Stimulated activated naive CD8-positive, alpha-beta T cell treated with anti-CD3 and anti-CD28 coated beads, Interleukin-15, Interleukin-2, amounts not matched to agents 100 ng/mL and 50 ng/mL, for 24 hours (primary cell): ENCODE measurements around the gene METTL21A.

Experiments
- H3K27ac Mint-ChIP-seq: one replicate; pipeline ENCODE4 v1.8.0; 2021; ENCODE audit warnings: mild to moderate bottlenecking, mixed read lengths
- H3K27me3 Mint-ChIP-seq: one replicate; pipeline ENCODE4 v1.8.0; 2021; ENCODE audit warnings: mixed read lengths
- H3K36me3 Mint-ChIP-seq: one replicate; pipeline ENCODE4 v1.8.0; 2021; ENCODE audit warnings: low read depth, mixed read lengths
- H3K4me1 Mint-ChIP-seq: one replicate; pipeline ENCODE4 v1.8.0; 2021; ENCODE audit warnings: low read depth, mixed read lengths
- H3K4me3 Mint-ChIP-seq: one replicate; pipeline ENCODE4 v1.8.0; 2021; ENCODE audit warnings: mild to moderate bottlenecking, mixed read lengths
- H3K9me3 Mint-ChIP-seq: one replicate; pipeline ENCODE4 v1.8.0; 2021; ENCODE audit warnings: mixed read lengths

METTL21A gene

DNA sequence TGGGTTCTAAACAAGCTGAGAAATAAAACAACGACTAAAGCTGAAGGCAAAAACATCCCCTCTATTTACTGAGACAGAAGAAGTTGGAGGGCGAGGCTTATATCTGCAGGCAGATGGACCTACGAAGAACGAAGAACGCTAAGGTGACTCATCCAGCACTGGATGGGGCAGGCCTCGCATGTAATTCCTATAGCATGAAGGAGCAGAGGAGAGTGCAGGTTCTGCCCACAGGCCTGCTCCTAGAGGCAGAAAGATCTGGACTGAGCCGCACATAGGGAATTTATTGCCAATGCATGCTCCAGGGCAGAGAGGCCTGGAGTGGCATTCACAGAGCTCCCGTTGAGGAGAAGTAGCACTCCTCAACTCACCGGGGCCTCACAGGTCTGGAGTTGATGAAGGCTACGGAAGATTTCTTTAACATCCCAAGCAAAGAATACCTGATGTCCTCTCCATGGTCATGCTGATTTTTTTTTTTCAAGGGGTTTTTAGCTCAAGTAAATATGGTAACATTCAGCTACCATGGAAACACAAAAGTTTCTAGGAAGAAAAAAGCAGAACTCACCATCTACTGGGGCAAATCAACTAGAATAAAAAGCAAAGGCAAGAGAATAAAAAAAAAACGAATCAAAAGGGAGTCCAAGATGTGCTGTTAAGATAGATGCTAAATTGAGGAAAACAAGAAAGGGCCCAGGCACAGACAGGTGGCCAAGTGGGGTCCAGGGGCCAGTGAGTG, 10.4 kb upstream of the METTL21A start:
- Mint-ChIP-seq H3K4me1 (peaks cover 12% of the 10 kb centered on the region), H3K27ac (no peak overlapping the region), H3K27me3 (no peaks in the 10 kb centered on the region), H3K4me3 (no peak overlapping the region), H3K9me3 (no peaks in the 10 kb centered on the region), H3K36me3 (no peaks in the 10 kb centered on the region)

DNA sequence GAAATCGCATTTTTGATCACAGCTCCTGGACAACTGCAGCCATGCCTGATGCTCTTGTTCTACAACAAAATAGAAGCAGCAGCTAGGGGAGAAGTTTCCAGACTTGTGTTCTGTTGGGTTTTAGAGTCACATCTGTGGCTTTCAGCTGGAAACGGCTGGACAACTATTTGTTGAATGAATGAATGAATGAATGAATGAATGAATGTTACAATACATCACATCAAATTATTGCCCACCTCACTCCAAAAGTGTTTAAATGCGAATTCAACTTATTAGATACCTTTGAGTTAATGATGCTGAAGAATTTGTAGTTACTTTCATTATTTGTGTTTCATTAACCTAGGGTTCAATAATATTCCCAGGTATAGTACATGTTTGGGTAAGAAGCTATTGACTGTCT, 8.5 kb upstream of the METTL21A start:
- H3K9me3 Mint-ChIP-seq = no peaks in the 10 kb centered on the region
- no peaks in the 10 kb centered on the region for H3K27me3 Mint-ChIP-seq
- no peaks in the 10 kb centered on the region for H3K36me3 Mint-ChIP-seq
- H3K4me1 Mint-ChIP-seq = peaks cover 12% of the 10 kb centered on the region
- no peak overlapping the region for H3K4me3 Mint-ChIP-seq
- H3K27ac Mint-ChIP-seq = no peak overlapping the region

DNA sequence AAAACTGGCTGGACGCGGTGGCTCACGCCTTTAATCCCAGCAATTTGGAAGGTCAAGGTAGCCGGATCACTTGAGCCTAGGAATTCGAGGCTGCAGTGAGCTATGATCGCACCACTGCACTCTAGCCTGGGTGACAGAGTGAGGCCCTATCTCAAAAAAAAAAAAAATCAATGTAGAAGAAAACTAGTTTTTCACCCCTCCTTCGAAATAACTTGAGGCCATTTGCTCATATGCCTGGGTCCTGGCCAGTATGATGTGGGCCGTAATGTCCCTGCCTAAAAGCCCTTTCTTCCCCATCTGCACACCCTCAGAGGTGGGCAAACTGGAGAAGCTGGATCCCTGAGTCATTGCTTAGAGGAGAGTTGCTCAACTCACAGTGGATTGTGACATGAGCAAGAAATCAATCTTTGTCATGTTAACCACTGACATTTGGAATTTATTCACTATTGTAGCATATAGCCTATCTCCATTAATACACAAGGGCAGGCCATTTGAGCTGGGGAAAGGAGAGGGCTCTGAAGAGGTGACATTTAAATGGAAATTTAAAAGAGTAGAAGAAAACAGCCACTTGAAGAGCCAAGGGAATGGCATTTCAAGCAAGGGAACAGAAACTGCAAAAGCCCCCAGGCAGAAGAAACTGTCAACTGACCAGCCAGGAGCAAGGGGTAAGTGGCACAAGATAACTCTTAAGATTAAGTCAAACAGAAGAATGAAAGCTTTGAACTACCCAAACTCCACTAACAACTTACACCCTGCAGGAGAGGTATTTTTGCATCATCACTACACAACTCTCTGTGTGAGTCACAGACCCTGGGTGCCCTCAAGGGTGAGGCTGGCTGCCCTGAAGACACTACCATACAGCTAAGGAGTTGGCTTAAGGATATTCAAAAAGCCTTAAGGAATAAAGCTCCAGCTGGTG, 7.6 kb upstream of the METTL21A start:
- H3K36me3 Mint-ChIP-seq = no peaks in the 10 kb centered on the region
- H3K9me3 Mint-ChIP-seq = no peaks in the 10 kb centered on the region
- no peak overlapping the region for H3K4me3 Mint-ChIP-seq
- no peaks in the 10 kb centered on the region for H3K27me3 Mint-ChIP-seq
- peaks cover 13% of the 10 kb centered on the region for H3K4me1 Mint-ChIP-seq
- H3K27ac Mint-ChIP-seq = peak overlapping the region; percentile 10

DNA sequence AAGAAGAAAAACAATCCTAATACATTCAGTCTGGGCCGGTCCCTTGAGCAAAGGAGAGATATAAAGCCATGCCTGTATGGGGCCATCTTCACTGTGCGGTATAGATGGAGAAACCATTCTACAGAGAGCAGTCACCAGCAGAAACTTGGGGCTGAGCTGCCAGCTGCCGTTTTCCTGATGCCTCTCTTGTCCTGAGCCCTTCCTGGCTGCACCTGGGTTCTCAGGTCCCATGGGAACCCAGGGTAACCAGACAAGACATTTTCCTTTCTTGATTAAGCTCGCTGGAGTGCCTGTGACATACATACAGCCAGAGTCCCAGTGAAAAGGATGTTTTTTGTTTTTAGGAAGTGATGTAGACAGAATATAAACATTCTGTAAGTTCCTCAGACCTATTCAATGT, 5.3 kb upstream of the METTL21A start:
- Mint-ChIP-seq H3K4me1 (peaks cover 26% of the 10 kb centered on the region), H3K36me3 (no peaks in the 10 kb centered on the region), H3K27me3 (no peaks in the 10 kb centered on the region), H3K4me3 (no peak overlapping the region), H3K27ac (no peak overlapping the region), H3K9me3 (no peaks in the 10 kb centered on the region)

- H3K4me3 Mint-ChIP-seq = no peak overlapping the region
- H3K27ac Mint-ChIP-seq = no peak overlapping the region
- peaks cover 27% of the 10 kb centered on the region for H3K4me1 Mint-ChIP-seq
- no peaks in the 10 kb centered on the region for H3K9me3 Mint-ChIP-seq
- no peaks in the 10 kb centered on the region for H3K36me3 Mint-ChIP-seq
- H3K27me3 Mint-ChIP-seq = no peaks in the 10 kb centered on the region
These were observed 4.4 kb upstream of the METTL21A start for GRCh38 chr2:207629553-207629952.

GRCh38 chr2:207624185-207625013, 795 bp downstream of the METTL21A start:
- H3K27ac Mint-ChIP-seq = peak overlapping the region; percentile 87
- peak overlapping the region; percentile 94 for H3K4me3 Mint-ChIP-seq
- no peaks in the 10 kb centered on the region for H3K27me3 Mint-ChIP-seq
- no peaks in the 10 kb centered on the region for H3K9me3 Mint-ChIP-seq
- peaks cover 48% of the 10 kb centered on the region for H3K36me3 Mint-ChIP-seq
- H3K4me1 Mint-ChIP-seq = peaks cover 62% of the 10 kb centered on the region

GRCh38 chr2:207621501-207622039, 3.6 kb downstream of the METTL21A start:
- Mint-ChIP-seq H3K9me3 (no peaks in the 10 kb centered on the region), H3K4me3 (peak overlapping the region; percentile 12), H3K27me3 (no peaks in the 10 kb centered on the region), H3K27ac (peak overlapping the region; percentile 18), H3K36me3 (peaks cover 74% of the 10 kb centered on the region), H3K4me1 (peaks cover 62% of the 10 kb centered on the region)

GRCh38 chr2:207619764-207620203, 5.4 kb downstream of the METTL21A start:
- peak overlapping the region; percentile 50 for H3K27ac Mint-ChIP-seq
- no peaks in the 10 kb centered on the region for H3K27me3 Mint-ChIP-seq
- H3K36me3 Mint-ChIP-seq = peaks cover 84% of the 10 kb centered on the region
- peaks cover 62% of the 10 kb centered on the region for H3K4me1 Mint-ChIP-seq
- no peak overlapping the region for H3K4me3 Mint-ChIP-seq
- H3K9me3 Mint-ChIP-seq = no peaks in the 10 kb centered on the region

GRCh38 chr2:207617011-207617671, 8.1 kb downstream of the METTL21A start:
- Mint-ChIP-seq H3K9me3 (no peaks in the 10 kb centered on the region), H3K27me3 (no peaks in the 10 kb centered on the region), H3K36me3 (peaks cover 83% of the 10 kb centered on the region), H3K4me1 (peaks cover 40% of the 10 kb centered on the region), H3K27ac (peak overlapping the region; percentile 15), H3K4me3 (no peak overlapping the region)

DNA sequence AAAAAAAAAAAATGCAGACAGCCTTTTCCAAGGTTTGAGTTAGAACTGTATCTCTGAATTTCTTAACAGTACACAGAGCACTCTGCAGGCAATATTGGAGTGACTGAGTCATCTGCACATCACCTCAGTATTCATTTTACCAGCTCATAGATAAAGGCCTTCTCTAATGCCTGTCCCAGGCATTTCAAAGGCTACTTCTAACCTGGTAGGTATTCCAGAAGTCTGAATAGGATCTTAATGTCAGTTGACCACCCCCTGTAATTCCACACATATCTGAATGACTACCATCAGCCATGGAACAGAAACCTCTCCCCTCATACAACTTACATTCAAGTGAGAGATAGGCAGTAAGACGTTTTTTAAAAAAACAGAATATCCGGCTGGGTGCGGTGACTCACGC, 9.0 kb downstream of the METTL21A start:
- H3K27me3 Mint-ChIP-seq = no peaks in the 10 kb centered on the region
- peaks cover 75% of the 10 kb centered on the region for H3K36me3 Mint-ChIP-seq
- H3K4me3 Mint-ChIP-seq = no peak overlapping the region

GRCh38 chr2:207614824-207615223, 10.4 kb downstream of the METTL21A start:
- no peak overlapping the region for H3K27ac Mint-ChIP-seq
- H3K36me3 Mint-ChIP-seq = peaks cover 61% of the 10 kb centered on the region
- no peaks in the 10 kb centered on the region for H3K9me3 Mint-ChIP-seq
- H3K4me1 Mint-ChIP-seq = peaks cover 18% of the 10 kb centered on the region
- H3K4me3 Mint-ChIP-seq = no peak overlapping the region
- H3K27me3 Mint-ChIP-seq = no peaks in the 10 kb centered on the region

More for the DNA sequence above, 9.0 kb downstream of the METTL21A start:
- Mint-ChIP-seq H3K9me3 (no peaks in the 10 kb centered on the region), H3K4me1 (peaks cover 31% of the 10 kb centered on the region), H3K27ac (no peak overlapping the region)

DNA sequence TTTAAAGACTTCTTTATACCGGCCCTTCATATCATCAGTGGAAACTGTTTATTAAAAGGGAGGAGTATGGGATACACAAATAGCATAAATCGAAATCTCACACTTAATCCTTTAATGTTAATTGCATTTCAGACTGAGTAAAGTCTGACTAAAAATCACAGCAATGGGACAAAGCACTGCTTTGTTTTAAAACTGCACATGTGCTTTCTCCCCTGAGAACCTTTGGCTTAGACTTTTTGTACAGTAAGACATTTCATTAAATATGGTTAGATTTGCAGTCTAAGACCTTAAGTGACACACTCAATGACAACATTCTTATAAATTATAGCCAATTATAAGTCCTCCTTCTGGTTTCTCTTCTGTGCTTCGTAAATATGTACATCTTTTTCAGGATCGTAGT, 12.5 kb downstream of the METTL21A start:
- Mint-ChIP-seq H3K4me1 (peaks cover 11% of the 10 kb centered on the region), H3K27me3 (no peaks in the 10 kb centered on the region), H3K27ac (no peak overlapping the region), H3K9me3 (no peaks in the 10 kb centered on the region), H3K4me3 (no peak overlapping the region), H3K36me3 (peaks cover 62% of the 10 kb centered on the region)

DNA sequence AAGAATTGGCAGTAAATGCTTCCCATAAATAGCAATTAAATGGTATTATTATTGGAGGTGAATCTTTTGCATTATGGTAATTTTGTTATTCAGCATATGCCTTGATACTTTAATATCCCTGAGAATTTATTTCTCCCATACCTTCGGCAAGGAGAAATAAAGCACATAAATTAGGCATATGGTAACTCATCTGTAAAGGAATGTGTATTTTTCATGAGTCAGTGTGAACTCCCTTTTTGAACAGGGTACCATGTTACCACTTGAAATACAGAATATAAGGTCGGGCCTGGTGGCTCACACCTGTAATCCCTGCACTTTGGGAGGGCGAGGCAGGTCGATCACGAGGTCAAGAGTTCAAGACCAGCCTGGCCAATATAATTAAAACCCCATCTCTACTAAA, 18.4 kb downstream of the METTL21A start:
- no peak overlapping the region for H3K27ac Mint-ChIP-seq
- H3K4me3 Mint-ChIP-seq = no peak overlapping the region
- peaks cover 54% of the 10 kb centered on the region for H3K36me3 Mint-ChIP-seq
- peaks cover 10% of the 10 kb centered on the region for H3K4me1 Mint-ChIP-seq
- H3K27me3 Mint-ChIP-seq = no peaks in the 10 kb centered on the region
- no peaks in the 10 kb centered on the region for H3K9me3 Mint-ChIP-seq

DNA sequence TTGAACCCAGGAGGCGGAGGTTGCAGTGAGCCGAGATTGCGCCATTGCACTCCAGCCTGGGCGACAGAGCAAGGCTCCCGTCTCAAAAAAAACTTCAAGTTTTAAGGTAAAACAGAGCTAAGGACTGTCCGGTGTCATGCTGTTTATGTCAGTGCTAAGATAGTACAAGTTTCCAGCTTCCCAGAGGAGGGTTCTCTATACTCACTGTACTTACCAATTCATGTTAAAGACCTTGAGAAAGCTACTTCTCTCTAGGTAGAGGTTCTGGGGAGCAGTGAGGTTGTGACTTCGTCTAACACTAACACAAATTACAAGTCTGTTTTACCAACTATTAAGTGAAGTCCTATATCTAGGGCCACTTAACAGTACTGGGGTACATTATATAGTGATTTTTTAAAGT, 18.8 kb downstream of the METTL21A start:
- Mint-ChIP-seq H3K9me3 (no peaks in the 10 kb centered on the region), H3K4me3 (no peak overlapping the region)

More for the DNA sequence above, 18.8 kb downstream of the METTL21A start:
- Mint-ChIP-seq H3K4me1 (peaks cover 14% of the 10 kb centered on the region), H3K27ac (no peak overlapping the region), H3K27me3 (no peaks in the 10 kb centered on the region), H3K36me3 (peaks cover 56% of the 10 kb centered on the region)
